Transverse colon (tissue), 4 donors: ENCODE data around the gene REV1. TPM values are rescaled to one million over a fixed set of nuclear protein-coding genes. Genes with fewer than 3 reads are reported as not detected.
"Not testable (repeated sequence)": the region's sequence is repeated elsewhere in the genome, so short reads cannot be mapped to it uniquely, and the experiment has no call there.

Source experiments
- DNase-seq: peaks from one replicate; pipeline ENCODE4 v3.0.0-alpha.2; 2019
- H3K27ac ChIP-seq, 4 donors: fragments of 200-600 bp; sonication (generic); 2 replicates each; pipeline ENCODE4 v1.5.1; 2016 to 2018; ENCODE audit warnings: inconsistent platforms in 4 of 4
- H3K27me3 ChIP-seq: fragments of 200-600 bp; sonication (generic); 2 replicates; pipeline ENCODE4 v1.5.1; 2017; ENCODE audit warnings: inconsistent platforms
- H3K36me3 ChIP-seq, 4 donors: fragments of 200-600 bp; sonication (generic); 2 replicates each; pipeline ENCODE4 v1.5.1; 2017 to 2019; ENCODE audit warnings: inconsistent platforms in 4 of 4
- H3K4me1 ChIP-seq, 4 donors: fragments of 200-600 bp; sonication (generic); 2 replicates each; pipeline ENCODE4 v1.5.1; 2017 to 2020; ENCODE audit warnings: inconsistent platforms in 4 of 4
- H3K4me3 ChIP-seq, 4 donors: fragments of 200-600 bp; sonication (generic); 1 replicate in 1 of 4; 2 replicates in 3 of 4; pipeline versions ENCODE4 v1.5.1 to v1.6.1; 2017 to 2019; ENCODE audit warnings: inconsistent platforms in 4 of 4
- H3K9me3 ChIP-seq, 2 donors: fragments of 200-600 bp; sonication (generic); 2 replicates each; pipeline ENCODE4 v1.5.1; 2017 to 2019; ENCODE audit warnings: inconsistent platforms in 2 of 2
- EP300 ChIP-seq: sonication (generic); formaldehyde crosslinking; IDR thresholded peaks from one replicate; pipeline ENCODE4 v1.6.1; 2017; ENCODE audit warnings: antibody characterized with exemption, low read depth
- POLR2A ChIP-seq: fragments of 450-650 bp; IDR thresholded peaks from one replicate; pipeline ENCODE4 v1.6.1; 2016; ENCODE audit warnings: antibody characterized with exemption, mild to moderate bottlenecking, moderate library complexity
- POLR2AphosphoS5 ChIP-seq, 3 donors: sonication (generic); formaldehyde crosslinking; IDR thresholded peaks; one replicate each; pipeline ENCODE4 v1.6.1; 2016; ENCODE audit warnings: antibody characterized with exemption in 3 of 3
- WGBS, 2 donors: methylation state at CpG; one replicate each; pipeline ENCODE4 v1.1.5; 2018; ENCODE audit warnings: low coverage in 1 of 2; 5-methylcytosine and 5-hydroxymethylcytosine counted together
- in situ Hi-C, 4 donors: fragments of 200-750 bp; cut with MboI; loops; one replicate each; pipeline versions ENCODE4 v1.15.0 to v1.15.1; 2017; ENCODE audit warnings: low sequenced_read_pairs in 3 of 4, low pct_ligation_motif_present in 1 of 4, low pct_unique_long_range_greater_than_20kb in 1 of 4
- intact Hi-C: fragments of 100-400 bp; cut with DNase I; formaldehyde crosslinking; loops from one replicate; pipeline ENCODE4 v1.15.1; 2023; ENCODE audit warnings: low total_unique reads
- total RNA-seq, 4 donors: library from RNA; depleted of rRNA; stranded (reverse); fragments of >200 nt; gene quantifications; one replicate each; pipeline ENCODE4 v1.1.0, GENCODE V29; 2016
- TF ChIP-seq, protein P1 (sequence below), 5 experiments: fragments of 200-600 bp in 3 of 5; fragments of 450-650 bp in 2 of 5; sonication (generic) in 3 of 5; IDR thresholded peaks; 1 replicate in 2 of 5; 2 replicates in 3 of 5; pipeline ENCODE4 v1.5.1; 2016 to 2017; ENCODE audit warnings: antibody characterized with exemption in 5 of 5, inconsistent platforms in 3 of 5, mild to moderate bottlenecking in 2 of 5, moderate library complexity in 1 of 5

REV1 gene
- total RNA-seq, 4 donors from 2014 or later = 23.2 to 199 (median 73.5) TPM

DNA sequence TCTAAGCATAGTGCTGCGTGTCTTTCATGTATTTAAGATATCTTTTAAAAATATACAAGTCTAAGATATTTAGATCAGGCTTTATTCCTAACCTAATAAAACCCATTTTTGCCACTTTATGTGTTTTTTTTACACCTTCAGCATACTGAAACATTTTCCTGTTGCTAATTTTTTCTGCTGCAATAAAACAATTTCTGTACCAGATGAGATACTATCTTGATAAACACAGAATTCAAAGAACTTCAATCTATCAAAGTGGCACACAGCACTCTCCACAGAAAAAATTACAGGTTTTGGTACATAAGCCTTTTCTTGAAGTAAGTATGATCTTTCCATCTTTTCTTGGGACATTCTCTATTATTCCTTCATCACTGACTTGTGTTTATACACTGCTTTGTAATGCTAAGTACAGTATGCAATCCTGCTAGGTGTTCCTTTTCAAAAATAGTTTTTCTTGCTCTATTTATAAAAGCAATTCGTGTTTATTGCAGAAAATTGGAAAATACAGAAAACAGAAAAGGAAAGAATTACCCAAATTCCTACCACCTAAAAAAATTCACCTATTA, 16.2 kb downstream of the REV1 start:
- Histone ChIP-seq H3K9me3 (no peaks in the 10 kb centered on the region), H3K4me3 (no peak overlapping the region), H3K4me1 (peaks cover 11 to 56% (median 27%) of the 10 kb centered on the region in 4 donors), H3K27me3 (no peaks in the 10 kb centered on the region), H3K36me3 (no peaks in the 10 kb centered on the region), H3K27ac (no peak overlapping the region)
- TF ChIP-seq POLR2A (no peak), EP300 (no peak)
- TF ChIP-seq, protein P1, sequence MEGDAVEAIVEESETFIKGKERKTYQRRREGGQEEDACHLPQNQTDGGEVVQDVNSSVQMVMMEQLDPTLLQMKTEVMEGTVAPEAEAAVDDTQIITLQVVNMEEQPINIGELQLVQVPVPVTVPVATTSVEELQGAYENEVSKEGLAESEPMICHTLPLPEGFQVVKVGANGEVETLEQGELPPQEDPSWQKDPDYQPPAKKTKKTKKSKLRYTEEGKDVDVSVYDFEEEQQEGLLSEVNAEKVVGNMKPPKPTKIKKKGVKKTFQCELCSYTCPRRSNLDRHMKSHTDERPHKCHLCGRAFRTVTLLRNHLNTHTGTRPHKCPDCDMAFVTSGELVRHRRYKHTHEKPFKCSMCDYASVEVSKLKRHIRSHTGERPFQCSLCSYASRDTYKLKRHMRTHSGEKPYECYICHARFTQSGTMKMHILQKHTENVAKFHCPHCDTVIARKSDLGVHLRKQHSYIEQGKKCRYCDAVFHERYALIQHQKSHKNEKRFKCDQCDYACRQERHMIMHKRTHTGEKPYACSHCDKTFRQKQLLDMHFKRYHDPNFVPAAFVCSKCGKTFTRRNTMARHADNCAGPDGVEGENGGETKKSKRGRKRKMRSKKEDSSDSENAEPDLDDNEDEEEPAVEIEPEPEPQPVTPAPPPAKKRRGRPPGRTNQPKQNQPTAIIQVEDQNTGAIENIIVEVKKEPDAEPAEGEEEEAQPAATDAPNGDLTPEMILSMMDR (IDR thresholded peaks at IDR 0.05) = no peak
- in situ Hi-C loops (no loop called here), intact Hi-C loops (no loop called here)
- DNase-seq = no peak
- WGBS, 2 donors = 44 to 57% methylated on average over 2 of the region's 2 CpGs

DNA sequence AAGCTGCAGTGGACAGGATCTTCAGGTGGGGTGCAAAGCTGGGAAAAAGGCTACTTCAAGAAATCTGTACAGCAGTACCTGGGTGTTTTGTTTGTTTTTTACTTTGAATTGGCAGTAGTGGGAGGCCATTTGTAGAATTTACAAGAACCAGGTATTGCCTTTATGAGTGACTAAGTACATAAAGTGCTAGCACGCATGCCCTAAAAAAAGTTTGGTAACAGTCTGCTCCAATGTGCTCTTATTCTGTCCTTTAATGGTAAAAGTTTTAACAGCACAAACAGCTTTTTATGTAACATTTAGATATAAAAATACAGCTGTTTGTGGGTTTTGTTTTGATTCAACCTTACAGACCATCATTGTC, 17.2 kb downstream of the REV1 start:
- H3K36me3 ChIP-seq = no peaks in the 10 kb centered on the region
- H3K9me3 ChIP-seq = no peaks in the 10 kb centered on the region
- DNase-seq = no peak
- intact Hi-C loops = no loop called here
- no peaks in the 10 kb centered on the region for H3K27me3 ChIP-seq
- H3K4me3 ChIP-seq = no peak overlapping the region
- in situ Hi-C loops = no loop called here
- peak overlapping the region in 2 of 4 donors; percentile 12 to 42 for H3K27ac ChIP-seq
- peaks cover 6 to 46% (median 25%) of the 10 kb centered on the region in 4 donors for H3K4me1 ChIP-seq
- TF ChIP-seq, protein P1 (IDR thresholded peaks at IDR 0.05) = no peak
- TF ChIP-seq POLR2AphosphoS5 (IDR thresholded peaks at IDR 0.05) = no peak
- TF ChIP-seq EP300 = no peak
- no peak for TF ChIP-seq POLR2A
- WGBS, 2 donors = 13 to 58% methylated on average over 1 of the region's 1 CpG

DNA sequence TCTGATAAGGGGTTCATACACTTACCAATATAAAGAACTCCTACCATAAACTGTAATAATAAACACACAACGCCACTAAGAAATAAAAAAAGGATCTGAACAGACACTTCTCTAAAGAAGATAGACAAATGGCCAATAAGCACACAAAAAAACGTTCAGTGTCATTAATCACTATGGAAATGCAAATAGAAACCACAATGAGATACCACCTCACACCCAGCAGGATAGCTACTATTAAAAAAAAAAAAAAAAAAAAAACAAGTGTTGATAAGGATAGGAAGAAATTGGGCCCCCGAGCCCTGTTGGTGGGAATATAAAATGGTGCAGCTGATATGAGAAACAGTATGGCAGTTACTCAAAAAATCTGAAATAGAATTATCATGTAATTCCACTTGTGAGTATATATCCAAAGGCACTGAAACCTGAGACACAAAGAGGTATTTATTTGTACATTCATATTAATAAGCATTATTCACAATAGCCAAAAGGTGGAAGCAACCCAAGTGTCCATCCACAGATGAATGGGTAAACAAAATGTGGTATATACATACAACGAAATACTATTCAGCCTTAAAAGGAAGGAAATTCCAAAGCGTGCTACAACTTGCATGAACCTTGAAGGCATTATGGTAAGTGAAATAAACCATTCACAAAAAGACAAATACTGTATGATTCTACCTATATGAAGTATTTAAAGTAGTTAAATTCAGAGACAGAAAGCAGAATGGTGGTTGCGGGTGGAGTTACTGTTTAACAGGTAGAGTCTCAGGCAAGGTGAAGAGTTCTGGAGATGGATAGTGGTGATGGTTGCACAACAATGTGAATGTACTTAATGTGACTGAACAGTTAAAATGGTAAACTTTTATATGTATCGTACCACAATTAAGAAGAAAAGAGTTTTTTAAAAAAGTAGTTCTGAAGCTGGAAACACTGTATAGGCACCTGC, 17.9 kb downstream of the REV1 start:
- Histone ChIP-seq H3K27me3 (no peaks in the 10 kb centered on the region), H3K9me3 (no peaks in the 10 kb centered on the region), H3K4me3 (no peak overlapping the region), H3K27ac (peak overlapping the region in 1 of 4 donors; percentile 12), H3K4me1 (peaks cover 6 to 45% (median 27%) of the 10 kb centered on the region in 4 donors), H3K36me3 (no peaks in the 10 kb centered on the region)
- in situ Hi-C loops (no loop called here), intact Hi-C loops (no loop called here)
- TF ChIP-seq POLR2A = no peak
- TF ChIP-seq, protein P1 (IDR thresholded peaks at IDR 0.05) = no peak
- TF ChIP-seq POLR2AphosphoS5 (IDR thresholded peaks at IDR 0.05) = no peak
- TF ChIP-seq EP300 = no peak
- 74 to 80% methylated on average over 7 of the region's 7 CpGs for WGBS, 2 donors
- no peak for DNase-seq

DNA sequence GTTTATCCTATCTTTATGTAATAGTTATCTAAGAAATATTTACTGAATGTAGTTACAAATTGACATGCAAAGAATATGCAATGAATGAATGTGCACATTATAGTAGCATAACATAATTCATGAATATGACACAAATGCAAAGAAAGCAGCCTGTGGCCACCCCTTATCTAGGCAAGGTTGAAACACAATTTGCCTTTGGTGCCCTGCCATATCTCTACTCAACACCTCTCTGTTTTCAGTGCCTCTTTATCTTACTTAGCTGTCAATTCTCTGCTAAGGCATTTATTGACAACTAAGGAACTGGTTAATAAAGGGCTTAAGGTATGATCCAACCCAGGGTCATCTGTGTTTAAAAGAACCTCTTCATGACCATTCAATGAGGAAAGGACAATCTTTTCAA, 18.9 kb downstream of the REV1 start:
- H3K4me3 ChIP-seq = no peak overlapping the region
- in situ Hi-C loops (no loop called here), intact Hi-C loops (no loop called here)
- H3K27me3 ChIP-seq = no peaks in the 10 kb centered on the region
- no peak for DNase-seq
- H3K4me1 ChIP-seq = peaks cover 6 to 45% (median 25%) of the 10 kb centered on the region in 4 donors
- no peak overlapping the region for H3K27ac ChIP-seq
- H3K36me3 ChIP-seq = no peaks in the 10 kb centered on the region
- no peaks in the 10 kb centered on the region for H3K9me3 ChIP-seq
- TF ChIP-seq EP300 (no peak), POLR2A (no peak), POLR2AphosphoS5 (IDR thresholded peaks at IDR 0.05) (no peak)
- TF ChIP-seq, protein P1 (IDR thresholded peaks at IDR 0.05) = no peak

DNA sequence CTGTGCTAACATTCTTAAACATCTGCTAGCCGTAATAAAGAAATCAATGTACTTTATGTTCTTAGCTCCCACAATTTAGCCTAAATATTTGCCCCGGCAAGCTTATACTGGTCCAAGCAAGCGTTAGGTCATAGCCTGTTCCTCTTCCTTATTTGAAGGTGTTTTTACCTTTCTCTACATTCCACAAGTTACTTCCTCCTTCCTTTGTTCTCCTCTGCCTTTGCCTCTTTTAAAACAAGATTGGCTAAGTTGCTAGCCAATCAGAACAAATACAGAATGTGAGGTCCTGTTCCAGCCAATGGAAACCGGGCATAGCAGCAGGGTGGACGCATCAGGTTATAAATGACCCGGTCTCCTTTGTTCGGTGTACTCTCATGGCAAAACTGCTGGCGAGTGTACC, 19.4 kb downstream of the REV1 start:
- 79 to 93% methylated on average over 7 to 8 of the region's 8 CpGs for WGBS, 2 donors
- H3K36me3 ChIP-seq, H3K27ac ChIP-seq, H3K4me3 ChIP-seq, intact Hi-C loops, in situ Hi-C loops, H3K9me3 ChIP-seq, DNase-seq, H3K27me3 ChIP-seq: not testable (repeated sequence)
- H3K4me1 ChIP-seq = peaks cover 6 to 40% (median 23%) of the 10 kb centered on the region in 4 donors
